H1 (cell line): ENCODE measurements around the gene PRAMEF12. TPM values are rescaled to one million over a fixed set of nuclear protein-coding genes. Genes with fewer than 3 reads are reported as not detected.

ENCODE experiments used
- CTCF ChIA-PET: fragments of 300-600 bp; sonication (Branson Sonifier 250); formaldehyde crosslinking; loops from one replicate; lab custom pipeline; 2021; ENCODE audit not compliant: partially characterized antibody; lab: Charles Lee
- POLR2A ChIA-PET: fragments of 300-600 bp; sonication (Branson Sonifier 250); formaldehyde crosslinking; loops from one replicate; lab custom pipeline; 2021; ENCODE audit warnings: inconsistent platforms; ENCODE audit not compliant: partially characterized antibody; lab: Charles Lee
- DNase-seq, 2 experiments: peaks; one replicate each; pipeline versions ENCODE4 v3.0.0 to v3.0.0-alpha.2; 2010 to 2022; ENCODE audit warnings: low spot score in 2 of 2, low read depth in 1 of 2, mixed read lengths in 1 of 2
- FAIRE-seq: peaks from 2 replicates; lab custom pipeline; 2011; peaks lifted over from hg19 to GRCh38; lab: Jason Lieb, UNC
- H2AFZ ChIP-seq: 2 replicates; pipeline ENCODE4 v1.8.1; 2012; ENCODE audit warnings: low read length, inconsistent platforms
- H2AK5ac ChIP-seq: 2 replicates; pipeline ENCODE4 v1.6.1; 2013; ENCODE audit warnings: low read depth, low read length
- H2BK120ac ChIP-seq: replicated peaks from 2 replicates; pipeline ENCODE3; 2013; ENCODE audit warnings: low read depth, low read length, inconsistent platforms
- H2BK12ac ChIP-seq: 2 replicates; pipeline ENCODE4 v1.6.1; 2013; ENCODE audit warnings: low read depth, low read length
- H2BK15ac ChIP-seq: 2 replicates; pipeline ENCODE4 v1.6.1; 2013; ENCODE audit warnings: low read length
- H2BK20ac ChIP-seq: 2 replicates; pipeline ENCODE4 v1.6.1; 2013; ENCODE audit warnings: low read length
- H2BK5ac ChIP-seq: 2 replicates; pipeline ENCODE4 v1.6.1; 2013; ENCODE audit warnings: low read depth, low read length
- H3K14ac ChIP-seq: 2 replicates; pipeline ENCODE4 v1.6.1; 2013; ENCODE audit warnings: inconsistent platforms; ENCODE audit not compliant: insufficient read length
- H3K18ac ChIP-seq: 2 replicates; pipeline ENCODE4 v1.6.1; 2013; ENCODE audit warnings: low read length; ENCODE audit errors: extremely low read depth
- H3K23ac ChIP-seq: 2 replicates; pipeline ENCODE4 v1.6.1; 2013; ENCODE audit warnings: inconsistent platforms; ENCODE audit not compliant: insufficient read length
- H3K23me2 ChIP-seq: 2 replicates; pipeline ENCODE4 v1.6.1; 2013; ENCODE audit warnings: low read depth, low read length
- H3K27ac ChIP-seq: 2 replicates; pipeline ENCODE4 v1.6.1; 2011; ENCODE audit warnings: low read depth, low read length, inconsistent platforms
- H3K27me3 ChIP-seq, 4 experiments: replicated peaks in 1 of 4; 1 replicate in 1 of 4; 2 replicates in 3 of 4; pipeline versions ENCODE4 v1.6.1 to v1.8.1; 2011 to 2013; ENCODE audit warnings: low read length in 3 of 4, mild to moderate bottlenecking in 3 of 4, inconsistent platforms in 2 of 4, mixed read lengths in 2 of 4, moderate library complexity in 1 of 4; ENCODE audit not compliant: control insufficient read depth in 3 of 4, insufficient read depth in 3 of 4; ENCODE audit errors: extremely low read depth in 1 of 4
- H3K36me3 ChIP-seq, 4 experiments: 2 replicates each; pipeline versions ENCODE4 v1.6.1 to v1.8.1; 2011 to 2013; ENCODE audit warnings: mild to moderate bottlenecking in 4 of 4, low read length in 3 of 4, moderate library complexity in 2 of 4, control low read depth in 1 of 4, inconsistent platforms in 1 of 4; ENCODE audit not compliant: insufficient read depth in 4 of 4, control insufficient read depth in 2 of 4
- H3K4ac ChIP-seq: replicated peaks from 2 replicates; pipeline ENCODE3; 2013; ENCODE audit warnings: low read length, low read depth, mixed read lengths, inconsistent platforms; ENCODE audit not compliant: insufficient read length
- H3K4me1 ChIP-seq, 4 experiments: replicated peaks in 1 of 4; 1 replicate in 1 of 4; 2 replicates in 3 of 4; pipeline versions ENCODE4 v1.6.1 to v1.8.1; 2011 to 2013; ENCODE audit warnings: low read length in 3 of 4, inconsistent platforms in 2 of 4, mixed read lengths in 1 of 4; ENCODE audit not compliant: insufficient read depth in 4 of 4, control insufficient read depth in 3 of 4
- H3K4me2 ChIP-seq, 2 experiments: 2 replicates each; pipeline versions ENCODE4 v1.6.1 to v1.8.1; 2011 to 2013; ENCODE audit warnings: low read depth in 2 of 2, low read length in 2 of 2, control low read depth in 1 of 2, inconsistent platforms in 1 of 2, mild to moderate bottlenecking in 1 of 2; ENCODE audit not compliant: insufficient read depth in 1 of 2
- H3K4me3 ChIP-seq, 4 experiments: fragments of 200-600, 300-600 bp in 1 of 4; sonication (generic), shearing (Covaris generic), sonication (Bioruptor Twin) in 1 of 4; 2 replicates each; pipeline versions ENCODE4 v1.5.1 to v1.8.1; 2011 to 2016; ENCODE audit warnings: low read length in 4 of 4, low read depth in 3 of 4, control low read depth in 2 of 4, inconsistent platforms in 2 of 4, mild to moderate bottlenecking in 2 of 4, mixed read lengths in 1 of 4, moderate library complexity in 1 of 4; ENCODE audit not compliant: insufficient read depth in 2 of 4; ENCODE audit errors: extremely low read depth in 1 of 4
- H3K56ac ChIP-seq: replicated peaks from 2 replicates; pipeline ENCODE3; 2013; ENCODE audit warnings: low read depth, mild to moderate bottlenecking, mixed read lengths, low read length, inconsistent platforms; ENCODE audit not compliant: insufficient read length
- H3K79me1 ChIP-seq: 2 replicates; pipeline ENCODE4 v1.6.1; 2013; ENCODE audit warnings: low read depth, low read length, control low read depth
- H3K79me2 ChIP-seq, 2 experiments: 2 replicates each; pipeline versions ENCODE4 v1.6.1 to v1.8.1; 2012 to 2013; ENCODE audit warnings: low read length in 2 of 2, mild to moderate bottlenecking in 2 of 2, inconsistent platforms in 1 of 2; ENCODE audit not compliant: insufficient read depth in 2 of 2, control insufficient read depth in 1 of 2
- H3K9ac ChIP-seq, 4 experiments: replicated peaks in 1 of 4; 1 replicate in 1 of 4; 2 replicates in 3 of 4; pipeline versions ENCODE4 v1.6.1 to v1.8.1; 2011 to 2013; ENCODE audit warnings: low read depth in 3 of 4, low read length in 3 of 4, control low read depth in 2 of 4, mild to moderate bottlenecking in 2 of 4, moderate library complexity in 2 of 4, inconsistent platforms in 1 of 4; ENCODE audit errors: extremely low read depth in 1 of 4
- H3K9me3 ChIP-seq, 2 experiments: 2 replicates each; pipeline versions ENCODE4 v1.6.1 to v1.8.1; 2012 to 2013; ENCODE audit warnings: mild to moderate bottlenecking in 2 of 2, moderate library complexity in 2 of 2, control low read depth in 1 of 2, inconsistent platforms in 1 of 2, low read depth in 1 of 2, low read length in 1 of 2, mixed read lengths in 1 of 2; ENCODE audit not compliant: insufficient read depth in 2 of 2
- H4K20me1 ChIP-seq, 2 experiments: replicated peaks in 1 of 2; 2 replicates each; pipeline versions ENCODE3 to v1.8.1; 2011 to 2013; ENCODE audit warnings: inconsistent platforms in 2 of 2, low read length in 2 of 2, mild to moderate bottlenecking in 1 of 2; ENCODE audit not compliant: insufficient read depth in 2 of 2, control insufficient read depth in 1 of 2
- H4K5ac ChIP-seq: 2 replicates; pipeline ENCODE4 v1.6.1; 2013; ENCODE audit warnings: low read length, low read depth, mixed read lengths, inconsistent platforms; ENCODE audit not compliant: insufficient read length
- H4K8ac ChIP-seq: 2 replicates; pipeline ENCODE4 v1.8.0; 2013; ENCODE audit warnings: mild to moderate bottlenecking, moderate library complexity, low read length, inconsistent platforms; ENCODE audit not compliant: insufficient read depth; ENCODE audit errors: extremely low read depth
- H4K91ac ChIP-seq: replicated peaks from 2 replicates; pipeline ENCODE3; 2013; ENCODE audit warnings: low read length, mixed read lengths, inconsistent platforms; ENCODE audit not compliant: insufficient read length
- ASH2L ChIP-seq: fragments of 200-600, 300-600 bp; sonication (generic); IDR thresholded peaks from one replicate; pipeline ENCODE4 v1.7.1; 2017; ENCODE audit warnings: low read length
- BRCA1 ChIP-seq: IDR thresholded peaks from 2 replicates; pipeline ENCODE4 v1.6.1; 2012; ENCODE audit warnings: low read depth, low read length, improper control_type of control experiment
- EP300 ChIP-seq, 2 experiments: IDR thresholded peaks; 1 replicate in 1 of 2; 2 replicates in 1 of 2; pipeline ENCODE4 v1.6.1; 2011 to 2012; ENCODE audit warnings: low read depth in 2 of 2, low read length in 2 of 2, mild to moderate bottlenecking in 2 of 2, borderline replicate concordance in 1 of 2, inconsistent platforms in 1 of 2, moderate library complexity in 1 of 2
- JUN ChIP-seq: IDR thresholded peaks from 2 replicates; pipeline ENCODE4 v1.6.1; 2011; ENCODE audit warnings: low read depth, mild to moderate bottlenecking, improper control_type of control experiment, low read length
- POLR2AphosphoS5 ChIP-seq: IDR thresholded peaks from 2 replicates; pipeline ENCODE4 v1.6.1; 2011; ENCODE audit warnings: low read depth, low read length
- RAD21 ChIP-seq, 2 experiments: IDR thresholded peaks in 1 of 2; conservative IDR thresholded peaks in 1 of 2; 2 replicates each; pipeline ENCODE4 v1.6.1; 2011; ENCODE audit warnings: low read depth in 2 of 2, low read length in 2 of 2, improper control_type of control experiment in 1 of 2, inconsistent platforms in 1 of 2, mild to moderate bottlenecking in 1 of 2, moderate library complexity in 1 of 2
- SAP30 ChIP-seq: fragments of 300-600 bp; sonication (generic); IDR thresholded peaks from 2 replicates; pipeline ENCODE4 v1.7.1; 2012; ENCODE audit warnings: low read length, moderate library complexity, mild to moderate bottlenecking, inconsistent platforms; ENCODE audit not compliant: insufficient read depth, insufficient replicate concordance
- SP4 ChIP-seq: IDR thresholded peaks from 2 replicates; pipeline ENCODE4 v1.6.1; 2012; ENCODE audit warnings: low read length, inconsistent platforms
- WGBS, 2 experiments: shearing (Covaris generic) in 1 of 2; methylation state at CpG; one replicate each; pipeline versions ENCODE4 v1.1.6 to v1.1.7; 2013 to 2015; ENCODE audit warnings: low lambda C conversion rate in 2 of 2, mixed read lengths in 2 of 2, inconsistent platforms in 1 of 2, low coverage in 1 of 2, missing lambda C conversion rate in 1 of 2; ENCODE audit not compliant: insufficient replicate concordance in 2 of 2, insufficient coverage in 1 of 2, insufficient read length in 1 of 2; ENCODE audit errors: extremely low coverage in 1 of 2, missing lambda C conversion rate in 1 of 2; 5-methylcytosine and 5-hydroxymethylcytosine counted together
- polyA plus RNA-seq, 7 experiments: library from polyadenylated mRNA; depleted of rRNA in 3 of 7; stranded (reverse) in 5 of 7; unstranded in 2 of 7; fragments of >200 nt in 5 of 7; fragments of 200-250 nt in 2 of 7; gene quantifications; 1 replicate in 5 of 7; 2 replicates in 1 of 7; 4 replicates in 1 of 7; pipeline versions ENCODE4 v1.2.1 to v1.2.3, GENCODE V29; 2011 to 2013; ENCODE audit warnings: missing spikeins in 2 of 7, mixed read lengths in 2 of 7
- total RNA-seq: library from RNA; stranded (reverse); fragmentation: NEBNext Ultra II Directional; extraction: Animal tissue kit (Norgen Biotek cat#: 25700); gene quantifications from 2 replicates; pipeline ENCODE4 v1.2.1, GENCODE V29; 2021

The PRAMEF12 gene
- total and polyA plus RNA-seq, 2 of the 8 experiments (the other 6 are each of a cell fraction or from before 2014, with no cell fraction given): not detected

GRCh38 chr1:12774801-12775345 lies 1.3 kb downstream of the PRAMEF12 start:
- no peak overlapping the region for H3K4me2 ChIP-seq
- H3K79me2 ChIP-seq: no peaks in the 10 kb centered on the region
- H2BK120ac ChIP-seq: no peak overlapping the region
- ChIA-PET CTCF (interaction anchor here (1.0 to 1.8 kb wide), 4 partner anchors 9 to 116 kb away, joined by 3 to 5 read pairs (median 4); no protein-coding TSS in a partner anchor), POLR2A (no interaction called here)
- no peak overlapping the region for H2AK5ac ChIP-seq
- DNase-seq: no peak
- H3K4ac ChIP-seq: no peak overlapping the region
- H3K27me3 ChIP-seq: no peaks in the 10 kb centered on the region
- no peak overlapping the region for H4K5ac ChIP-seq
- no peak overlapping the region for H4K91ac ChIP-seq
- H3K18ac ChIP-seq: no peak overlapping the region
- 83% methylated on average over 5 of the region's 5 CpGs; no CpG with 5 or more reads in 1 of the 2 experiments for WGBS, 2 experiments
- H3K9ac ChIP-seq: no peak overlapping the region
- H2BK20ac ChIP-seq: no peak overlapping the region
- H3K4me1 ChIP-seq: no peaks in the 10 kb centered on the region
- no peak overlapping the region for H3K23ac ChIP-seq
- no peaks in the 10 kb centered on the region for H3K79me1 ChIP-seq
- no peak overlapping the region for H4K8ac ChIP-seq
- H3K9me3 ChIP-seq: no peaks in the 10 kb centered on the region
- no peaks in the 10 kb centered on the region for H3K23me2 ChIP-seq
- no peak overlapping the region for H3K56ac ChIP-seq
- no peak overlapping the region for H2BK5ac ChIP-seq
- no peak overlapping the region for H2BK12ac ChIP-seq
- H3K36me3 ChIP-seq: no peaks in the 10 kb centered on the region; a peak in 1 of 8 replicates
- no peaks in the 10 kb centered on the region for H4K20me1 ChIP-seq
- no peak overlapping the region for H2BK15ac ChIP-seq
- H3K14ac ChIP-seq: no peak overlapping the region
- FAIRE-seq: no peak
- no peak for TF ChIP-seq SP4
- no peak for TF ChIP-seq POLR2AphosphoS5
- TF ChIP-seq JUN: no peak
- TF ChIP-seq BRCA1: no peak
- TF ChIP-seq ASH2L: no peak
- no peak for TF ChIP-seq SAP30
- TF ChIP-seq RAD21 (IDR thresholded peaks at IDR 0.05 in 1 of 2, conservative IDR thresholded peaks at IDR 0.05 in 1 of 2; ENCODE audit: low read depth in 2 of 2, low read length in 2 of 2): no peak
- TF ChIP-seq EP300 (IDR thresholded peaks at IDR 0.05; ENCODE audit: borderline replicate concordance in 1 of 2, low read depth in 2 of 2, low read length in 2 of 2): no peak
- no peak overlapping the region for H3K27ac ChIP-seq
- H3K4me3 ChIP-seq: no peak overlapping the region
- no peak overlapping the region for H2AFZ ChIP-seq
